Ishikawa (cell line): ENCODE measurements around the gene RNF217.

Source experiments
- CEBPB ChIP-seq: IDR thresholded peaks from 2 replicates; pipeline ENCODE4 v1.6.1; 2012
- CREB1 ChIP-seq: IDR thresholded peaks from 2 replicates; pipeline ENCODE4 v1.6.1; 2012; ENCODE audit warnings: low read depth
- EGR1 ChIP-seq: IDR thresholded peaks from 2 replicates; pipeline ENCODE4 v1.6.1; 2012
- EP300 ChIP-seq: IDR thresholded peaks from 2 replicates; pipeline ENCODE4 v1.6.1; 2012; ENCODE audit warnings: borderline replicate concordance
- FOXM1 ChIP-seq: IDR thresholded peaks from 2 replicates; pipeline ENCODE4 v1.6.1; 2012; ENCODE audit warnings: low read depth, borderline replicate concordance
- NFIC ChIP-seq: IDR thresholded peaks from 2 replicates; pipeline ENCODE4 v1.6.1; 2012
- RAD21 ChIP-seq: IDR thresholded peaks from 2 replicates; pipeline ENCODE4 v1.6.1; 2012; ENCODE audit warnings: low read depth
- TAF1 ChIP-seq: IDR thresholded peaks from 2 replicates; pipeline ENCODE4 v1.6.1; 2012; ENCODE audit warnings: low read depth, mild to moderate bottlenecking
- TCF12 ChIP-seq: IDR thresholded peaks from 2 replicates; pipeline ENCODE4 v1.6.1; 2012; ENCODE audit warnings: low read depth
- TEAD4 ChIP-seq: IDR thresholded peaks from 2 replicates; pipeline ENCODE4 v1.6.1; 2012
- YY1 ChIP-seq: IDR thresholded peaks from 2 replicates; pipeline ENCODE4 v1.6.1; 2012; ENCODE audit warnings: low read depth
- ZBTB7A ChIP-seq: IDR thresholded peaks from 2 replicates; pipeline ENCODE4 v1.6.1; 2012; ENCODE audit warnings: low read depth
- TF ChIP-seq, protein P1 (sequence below): IDR thresholded peaks from 2 replicates; pipeline ENCODE4 v1.6.1; 2012
- TF ChIP-seq, protein P2 (sequence below): IDR thresholded peaks from 2 replicates; pipeline ENCODE4 v1.6.1; 2012
- TF ChIP-seq, protein P3 (sequence below): IDR thresholded peaks from 2 replicates; pipeline ENCODE4 v1.6.1; 2012; ENCODE audit warnings: low read depth, mild to moderate bottlenecking

RNF217 gene

DNA sequence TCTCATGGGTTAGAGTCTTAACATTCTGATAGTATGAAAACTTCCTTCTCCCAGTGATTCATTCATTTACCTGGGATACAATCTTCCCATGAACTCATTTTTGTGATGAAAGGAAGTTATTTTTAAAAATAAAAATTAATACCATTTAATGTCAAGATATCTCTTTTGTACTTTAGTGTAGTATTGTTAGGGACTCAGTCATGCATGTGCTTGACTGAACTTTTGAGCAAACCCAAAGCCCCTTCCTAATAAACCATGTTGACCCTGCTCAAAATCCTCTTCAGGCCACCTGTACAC lies 52.4 kb downstream of the RNF217 start:
- TF ChIP-seq, protein P1, sequence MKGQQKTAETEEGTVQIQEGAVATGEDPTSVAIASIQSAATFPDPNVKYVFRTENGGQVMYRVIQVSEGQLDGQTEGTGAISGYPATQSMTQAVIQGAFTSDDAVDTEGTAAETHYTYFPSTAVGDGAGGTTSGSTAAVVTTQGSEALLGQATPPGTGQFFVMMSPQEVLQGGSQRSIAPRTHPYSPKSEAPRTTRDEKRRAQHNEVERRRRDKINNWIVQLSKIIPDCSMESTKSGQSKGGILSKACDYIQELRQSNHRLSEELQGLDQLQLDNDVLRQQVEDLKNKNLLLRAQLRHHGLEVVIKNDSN, result no peak
- TF ChIP-seq RAD21 (no peak), NFIC (no peak), FOXM1 (no peak)

DNA sequence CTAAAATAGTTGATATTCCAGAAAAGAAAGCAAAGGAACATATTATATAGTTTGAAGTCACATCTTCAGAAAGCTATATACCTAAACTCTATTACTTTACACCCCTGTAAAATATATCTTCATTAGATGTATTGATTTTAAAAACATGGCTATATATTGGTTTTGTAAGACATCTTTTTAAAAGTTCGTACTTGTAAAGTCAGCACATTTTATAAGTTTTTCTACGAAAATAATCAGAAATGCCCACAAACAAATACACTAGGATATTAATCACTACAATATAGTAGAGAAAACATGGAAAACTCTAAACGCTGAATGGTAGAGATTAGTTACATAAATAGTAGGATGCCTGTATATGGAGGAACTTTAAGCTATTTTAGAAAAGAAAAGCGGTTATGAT lies 52.9 kb downstream of the RNF217 start:
- TF ChIP-seq, protein P2, sequence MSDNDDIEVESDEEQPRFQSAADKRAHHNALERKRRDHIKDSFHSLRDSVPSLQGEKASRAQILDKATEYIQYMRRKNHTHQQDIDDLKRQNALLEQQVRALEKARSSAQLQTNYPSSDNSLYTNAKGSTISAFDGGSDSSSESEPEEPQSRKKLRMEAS, result no peak
- TF ChIP-seq EP300 (no peak), TEAD4 (no peak), RAD21 (no peak), CEBPB (no peak), NFIC (no peak), TCF12 (no peak), YY1 (no peak), CREB1 (no peak), FOXM1 (no peak), ZBTB7A (no peak), TAF1 (no peak)
- TF ChIP-seq, protein P3, sequence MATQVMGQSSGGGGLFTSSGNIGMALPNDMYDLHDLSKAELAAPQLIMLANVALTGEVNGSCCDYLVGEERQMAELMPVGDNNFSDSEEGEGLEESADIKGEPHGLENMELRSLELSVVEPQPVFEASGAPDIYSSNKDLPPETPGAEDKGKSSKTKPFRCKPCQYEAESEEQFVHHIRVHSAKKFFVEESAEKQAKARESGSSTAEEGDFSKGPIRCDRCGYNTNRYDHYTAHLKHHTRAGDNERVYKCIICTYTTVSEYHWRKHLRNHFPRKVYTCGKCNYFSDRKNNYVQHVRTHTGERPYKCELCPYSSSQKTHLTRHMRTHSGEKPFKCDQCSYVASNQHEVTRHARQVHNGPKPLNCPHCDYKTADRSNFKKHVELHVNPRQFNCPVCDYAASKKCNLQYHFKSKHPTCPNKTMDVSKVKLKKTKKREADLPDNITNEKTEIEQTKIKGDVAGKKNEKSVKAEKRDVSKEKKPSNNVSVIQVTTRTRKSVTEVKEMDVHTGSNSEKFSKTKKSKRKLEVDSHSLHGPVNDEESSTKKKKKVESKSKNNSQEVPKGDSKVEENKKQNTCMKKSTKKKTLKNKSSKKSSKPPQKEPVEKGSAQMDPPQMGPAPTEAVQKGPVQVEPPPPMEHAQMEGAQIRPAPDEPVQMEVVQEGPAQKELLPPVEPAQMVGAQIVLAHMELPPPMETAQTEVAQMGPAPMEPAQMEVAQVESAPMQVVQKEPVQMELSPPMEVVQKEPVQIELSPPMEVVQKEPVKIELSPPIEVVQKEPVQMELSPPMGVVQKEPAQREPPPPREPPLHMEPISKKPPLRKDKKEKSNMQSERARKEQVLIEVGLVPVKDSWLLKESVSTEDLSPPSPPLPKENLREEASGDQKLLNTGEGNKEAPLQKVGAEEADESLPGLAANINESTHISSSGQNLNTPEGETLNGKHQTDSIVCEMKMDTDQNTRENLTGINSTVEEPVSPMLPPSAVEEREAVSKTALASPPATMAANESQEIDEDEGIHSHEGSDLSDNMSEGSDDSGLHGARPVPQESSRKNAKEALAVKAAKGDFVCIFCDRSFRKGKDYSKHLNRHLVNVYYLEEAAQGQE, result no peak
- TF ChIP-seq, protein P1, result no peak

DNA sequence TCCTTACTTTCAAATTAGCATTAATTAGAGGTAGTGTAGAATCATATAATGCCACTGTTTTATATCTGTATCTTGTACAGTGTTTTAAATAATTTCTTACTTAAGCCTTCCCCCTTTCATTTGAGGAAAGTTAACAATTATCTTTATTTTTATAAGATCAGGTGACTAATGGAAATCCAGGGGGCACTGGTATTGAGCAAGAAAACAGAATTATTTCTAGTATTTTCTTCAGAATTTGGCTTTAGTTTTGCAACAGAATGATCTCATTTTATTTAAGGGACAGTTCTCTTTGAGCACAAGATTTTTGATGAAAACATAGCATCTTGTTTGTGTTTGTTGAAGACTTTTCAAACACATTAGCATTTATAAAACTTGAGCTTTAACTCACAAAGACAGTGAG lies 55.9 kb downstream of the RNF217 start:
- no peak for TF ChIP-seq CREB1
- TF ChIP-seq EP300, result no peak
- TF ChIP-seq TEAD4, result no peak
- no peak for TF ChIP-seq ZBTB7A
- no peak for TF ChIP-seq EGR1
- TF ChIP-seq, protein P3, result no peak
- no peak for TF ChIP-seq TAF1
- no peak for TF ChIP-seq RAD21
- no peak for TF ChIP-seq FOXM1
- TF ChIP-seq, protein P1, result no peak
- no peak for TF ChIP-seq CEBPB
- TF ChIP-seq, protein P2, result no peak
- TF ChIP-seq TCF12, result no peak
- no peak for TF ChIP-seq NFIC
- no peak for TF ChIP-seq YY1

DNA sequence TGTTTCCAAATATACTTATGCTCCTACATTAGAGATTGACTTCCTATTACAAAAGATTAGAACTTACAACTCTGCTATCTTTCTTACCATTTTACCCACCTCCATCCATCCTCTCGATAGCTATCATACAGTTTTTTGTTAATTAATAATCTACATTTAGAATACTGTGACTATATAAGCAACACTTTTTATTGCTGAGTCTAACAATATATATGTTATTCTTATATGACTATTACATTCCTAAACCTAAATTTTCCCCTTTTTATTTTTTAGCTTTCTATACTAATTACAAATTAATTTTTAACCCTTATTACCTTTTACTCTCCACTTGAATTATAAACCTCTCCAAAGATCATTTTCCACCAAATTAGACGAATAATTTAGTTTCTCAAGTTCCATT lies 57.0 kb downstream of the RNF217 start:
- no peak for TF ChIP-seq CREB1
- no peak for TF ChIP-seq TAF1
- TF ChIP-seq, protein P3, result no peak
- TF ChIP-seq CEBPB, result no peak
- no peak for TF ChIP-seq TCF12
- no peak for TF ChIP-seq FOXM1

DNA sequence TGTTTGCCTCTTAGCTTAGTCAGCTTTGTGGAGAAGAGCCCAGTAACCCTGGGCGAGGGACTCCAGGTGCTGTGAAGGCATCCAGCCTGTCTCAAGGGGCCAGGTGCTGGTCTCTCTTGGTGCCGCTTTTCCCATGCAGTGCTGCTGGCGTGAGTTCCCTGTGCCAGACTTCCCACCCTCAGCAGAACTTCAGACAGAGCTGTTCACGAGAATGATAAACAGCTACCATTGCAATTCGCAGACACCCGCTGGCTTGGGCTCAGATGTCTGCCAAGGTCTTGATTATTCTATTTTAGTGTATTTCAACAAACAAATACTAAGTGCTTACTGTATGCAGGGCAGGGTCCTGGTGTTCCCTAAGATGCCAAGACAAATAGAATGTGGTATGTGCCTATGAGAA lies 57.7 kb downstream of the RNF217 start:
- TF ChIP-seq TCF12 (no peak), EGR1 (no peak), EP300 (no peak), CREB1 (no peak), FOXM1 (no peak), RAD21 (no peak), NFIC (no peak), CEBPB (no peak), TEAD4 (no peak), YY1 (no peak), ZBTB7A (no peak), TAF1 (no peak)
- TF ChIP-seq, protein P1, result no peak
- TF ChIP-seq, protein P2, result no peak
- TF ChIP-seq, protein P3, result no peak
